ENCODE measurements around the gene TTLL8. TPM values are rescaled to one million over a fixed set of nuclear protein-coding genes. Genes with fewer than 3 reads are reported as not detected.

The TTLL8 gene
- polyA plus RNA-seq, 1 donor from 2014 or later = not detected

- no peaks in the 10 kb centered on the region for H3K36me3 ChIP-seq (ENCODE audit: insufficient read depth, low read length)
- H4K20me1 ChIP-seq (ENCODE audit: insufficient read depth) = no peaks in the 10 kb centered on the region
- H3K9me2 ChIP-seq (ENCODE audit: insufficient read depth, low read length) = no peaks in the 10 kb centered on the region
- no peak overlapping the region for H3K9ac ChIP-seq (ENCODE audit: low read length)
- H3K27ac ChIP-seq (ENCODE audit: low read length) = no peak overlapping the region
- no peaks in the 10 kb centered on the region for H3K79me2 ChIP-seq (replicated peaks; ENCODE audit: insufficient read depth, low read length)
- no peak overlapping the region for H3K4me3 ChIP-seq (ENCODE audit: low read length)
- no peak overlapping the region for H3K4me2 ChIP-seq (ENCODE audit: low read length)
- H2AFZ ChIP-seq (ENCODE audit: low read depth, low read length) = no peak overlapping the region
- H3K9me3 ChIP-seq (ENCODE audit: low read length) = no peaks in the 10 kb centered on the region
- no peaks in the 10 kb centered on the region for H3F3A ChIP-seq (ENCODE audit: insufficient read depth, low read length, poor library complexity, severe bottlenecking)
- TF ChIP-seq, protein P1, sequence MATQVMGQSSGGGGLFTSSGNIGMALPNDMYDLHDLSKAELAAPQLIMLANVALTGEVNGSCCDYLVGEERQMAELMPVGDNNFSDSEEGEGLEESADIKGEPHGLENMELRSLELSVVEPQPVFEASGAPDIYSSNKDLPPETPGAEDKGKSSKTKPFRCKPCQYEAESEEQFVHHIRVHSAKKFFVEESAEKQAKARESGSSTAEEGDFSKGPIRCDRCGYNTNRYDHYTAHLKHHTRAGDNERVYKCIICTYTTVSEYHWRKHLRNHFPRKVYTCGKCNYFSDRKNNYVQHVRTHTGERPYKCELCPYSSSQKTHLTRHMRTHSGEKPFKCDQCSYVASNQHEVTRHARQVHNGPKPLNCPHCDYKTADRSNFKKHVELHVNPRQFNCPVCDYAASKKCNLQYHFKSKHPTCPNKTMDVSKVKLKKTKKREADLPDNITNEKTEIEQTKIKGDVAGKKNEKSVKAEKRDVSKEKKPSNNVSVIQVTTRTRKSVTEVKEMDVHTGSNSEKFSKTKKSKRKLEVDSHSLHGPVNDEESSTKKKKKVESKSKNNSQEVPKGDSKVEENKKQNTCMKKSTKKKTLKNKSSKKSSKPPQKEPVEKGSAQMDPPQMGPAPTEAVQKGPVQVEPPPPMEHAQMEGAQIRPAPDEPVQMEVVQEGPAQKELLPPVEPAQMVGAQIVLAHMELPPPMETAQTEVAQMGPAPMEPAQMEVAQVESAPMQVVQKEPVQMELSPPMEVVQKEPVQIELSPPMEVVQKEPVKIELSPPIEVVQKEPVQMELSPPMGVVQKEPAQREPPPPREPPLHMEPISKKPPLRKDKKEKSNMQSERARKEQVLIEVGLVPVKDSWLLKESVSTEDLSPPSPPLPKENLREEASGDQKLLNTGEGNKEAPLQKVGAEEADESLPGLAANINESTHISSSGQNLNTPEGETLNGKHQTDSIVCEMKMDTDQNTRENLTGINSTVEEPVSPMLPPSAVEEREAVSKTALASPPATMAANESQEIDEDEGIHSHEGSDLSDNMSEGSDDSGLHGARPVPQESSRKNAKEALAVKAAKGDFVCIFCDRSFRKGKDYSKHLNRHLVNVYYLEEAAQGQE (IDR thresholded peaks at IDR 0.05; ENCODE audit: borderline replicate concordance) = no peak
- TF ChIP-seq RAD21 (conservative IDR thresholded peaks at IDR 0.05) (no peak), MXI1 (conservative IDR thresholded peaks at IDR 0.05; ENCODE audit: poor library complexity, severe bottlenecking) (no peak), SMC3 (conservative IDR thresholded peaks at IDR 0.05; ENCODE audit: poor library complexity) (no peak)
- peaks cover 16% of the 10 kb centered on the region for H3K27me3 ChIP-seq (ENCODE audit: insufficient read depth, low read depth, low read length)
These were observed 4.5 kb upstream of the TTLL8 start for GRCh38 chr22:50062509-50063135.

DNA sequence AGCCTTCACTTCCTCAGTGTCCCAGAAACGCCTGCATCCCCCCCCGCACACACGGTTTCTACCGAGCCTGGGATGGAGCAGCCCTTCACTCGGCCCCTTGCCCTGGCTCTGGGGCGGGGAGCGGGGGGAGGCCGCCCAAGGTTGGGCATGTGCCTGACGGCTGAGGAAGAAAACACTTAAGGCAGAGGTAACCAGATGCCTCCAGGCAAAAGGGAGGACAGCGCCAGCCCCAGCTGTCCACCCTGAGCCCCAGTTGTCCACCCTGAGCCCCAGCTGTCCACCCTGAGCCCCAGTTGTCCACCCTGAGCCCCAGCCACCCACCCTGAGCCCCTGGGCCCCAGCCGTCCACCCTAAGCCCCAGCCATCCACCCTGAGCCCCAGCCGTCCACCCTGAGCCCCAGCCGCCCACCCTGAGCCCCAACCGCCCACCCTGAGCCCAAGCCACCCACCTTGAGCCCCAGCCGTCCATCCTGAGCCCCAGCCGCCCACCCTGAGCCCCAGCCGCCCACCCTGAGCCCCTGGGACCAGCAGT is 3.8 kb upstream of the TTLL8 start:
- no peak overlapping the region for H3K4me2 ChIP-seq (ENCODE audit: low read length)
- no peak overlapping the region for H2AFZ ChIP-seq (ENCODE audit: low read depth, low read length)
- no peak overlapping the region for H3K4me3 ChIP-seq (ENCODE audit: low read length)
- no peaks in the 10 kb centered on the region for H3K36me3 ChIP-seq (ENCODE audit: insufficient read depth, low read length)
- no peaks in the 10 kb centered on the region for H3K9me3 ChIP-seq (ENCODE audit: low read length)
- no peaks in the 10 kb centered on the region for H3K9me2 ChIP-seq (ENCODE audit: insufficient read depth, low read length)
- peaks cover 17% of the 10 kb centered on the region for H3K27me3 ChIP-seq (ENCODE audit: insufficient read depth, low read depth, low read length)
- no peaks in the 10 kb centered on the region for H3F3A ChIP-seq (ENCODE audit: insufficient read depth, low read length, poor library complexity, severe bottlenecking)
- no peaks in the 10 kb centered on the region for H4K20me1 ChIP-seq (ENCODE audit: insufficient read depth)
- H3K27ac ChIP-seq (ENCODE audit: low read length) = no peak overlapping the region
- H3K9ac ChIP-seq (ENCODE audit: low read length) = no peak overlapping the region
- TF ChIP-seq RAD21 (conservative IDR thresholded peaks at IDR 0.05) = no peak
- no peak for TF ChIP-seq CTCF (IDR thresholded peaks at IDR 0.05; ENCODE audit: poor library complexity, severe bottlenecking)
- TF ChIP-seq, protein P1 (IDR thresholded peaks at IDR 0.05; ENCODE audit: borderline replicate concordance) = no peak
- no peak for TF ChIP-seq TAF1 (IDR thresholded peaks at IDR 0.05; ENCODE audit: low read depth)
- no peak for TF ChIP-seq EZH2 (IDR thresholded peaks at IDR 0.05; ENCODE audit: borderline replicate concordance, insufficient read depth, low read length, poor library complexity, severe bottlenecking)
- TF ChIP-seq EP300 (conservative IDR thresholded peaks at IDR 0.05; ENCODE audit: poor library complexity, severe bottlenecking) = no peak
- TF ChIP-seq POLR2AphosphoS5 (IDR thresholded peaks at IDR 0.05) = no peak
- TF ChIP-seq MXI1 (conservative IDR thresholded peaks at IDR 0.05; ENCODE audit: poor library complexity, severe bottlenecking) = no peak
- TF ChIP-seq SMC3 (conservative IDR thresholded peaks at IDR 0.05; ENCODE audit: poor library complexity) = no peak
- H3K79me2 ChIP-seq (replicated peaks; ENCODE audit: insufficient read depth, low read length) = no peaks in the 10 kb centered on the region
